ENCODE measurements around the gene CRYBG3.

CRYBG3 gene

GRCh38 chr3:97914388-97914787, 92.6 kb downstream of the CRYBG3 start:
- H2AK5ac ChIP-seq (ENCODE audit: low read length): no peak overlapping the region
- H4K8ac ChIP-seq (ENCODE audit: low read depth, low read length): no peak overlapping the region
- H3K56ac ChIP-seq (ENCODE audit: low read length): no peak overlapping the region
- H2BK15ac ChIP-seq (replicated peaks; ENCODE audit: low read depth): no peak overlapping the region
- no peak overlapping the region for H3K18ac ChIP-seq (ENCODE audit: low read length)
- WGBS (ENCODE audit: extremely low coverage, insufficient coverage, low lambda C conversion rate): no CpG with 5 or more reads among the region's 2 CpGs
- no peak overlapping the region for H3K27ac ChIP-seq (ENCODE audit: low read depth, low read length)
- no peaks in the 10 kb centered on the region for H3K36me3 ChIP-seq (ENCODE audit: control insufficient read depth, insufficient read depth, low read length)
- no peaks in the 10 kb centered on the region for H3K4me1 ChIP-seq (ENCODE audit: control insufficient read depth, low read depth, low read length)
- DNase-seq: peak; percentile 11
- H3K79me1 ChIP-seq (ENCODE audit: low read length): no peaks in the 10 kb centered on the region
- no peak overlapping the region for H3K9ac ChIP-seq (ENCODE audit: low read length)
- no peak overlapping the region for H3K4ac ChIP-seq (ENCODE audit: low read depth, low read length)
- H3K27me3 ChIP-seq (ENCODE audit: insufficient read depth, low read length, poor library complexity): no peaks in the 10 kb centered on the region
- H3K4me2 ChIP-seq (ENCODE audit: low read length): no peak overlapping the region
- H2BK120ac ChIP-seq (ENCODE audit: low read depth, low read length): no peak overlapping the region
- H3K23ac ChIP-seq (ENCODE audit: low read length): no peak overlapping the region
- no peaks in the 10 kb centered on the region for H3K79me2 ChIP-seq (ENCODE audit: control insufficient read depth, insufficient read depth, low read length)
- H3K4me3 ChIP-seq (ENCODE audit: low read length): no peak overlapping the region
- no peak overlapping the region for H2BK5ac ChIP-seq (ENCODE audit: low read length)
- no peak overlapping the region for H4K5ac ChIP-seq (ENCODE audit: low read length)

DNA sequence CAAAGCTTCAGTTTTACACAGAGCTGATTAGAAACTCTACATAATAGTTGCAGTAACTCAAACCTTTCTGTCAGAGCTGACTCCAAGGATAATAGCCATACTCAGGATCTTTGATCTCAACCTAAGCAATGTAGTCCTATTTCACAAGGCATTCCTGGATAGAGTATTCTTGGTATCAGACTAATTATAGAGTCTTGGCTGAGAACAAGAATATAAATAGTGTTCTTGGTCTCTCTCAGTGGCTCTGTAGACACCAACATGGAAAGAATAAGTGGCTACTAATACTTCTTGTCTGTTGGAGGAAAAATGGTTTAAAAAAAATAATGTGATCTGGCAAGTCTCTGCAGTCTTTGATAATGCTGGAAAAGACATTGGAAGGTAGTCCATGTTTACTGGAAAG, 94.8 kb downstream of the CRYBG3 start:
- H3K79me1 ChIP-seq (ENCODE audit: low read length): no peaks in the 10 kb centered on the region
- no peak overlapping the region for H2BK15ac ChIP-seq (replicated peaks; ENCODE audit: low read depth)
- H2AK5ac ChIP-seq (ENCODE audit: low read length): no peak overlapping the region
- H3K23ac ChIP-seq (ENCODE audit: low read length): no peak overlapping the region
- H3K4me1 ChIP-seq (ENCODE audit: control insufficient read depth, low read depth, low read length): no peaks in the 10 kb centered on the region
- no peaks in the 10 kb centered on the region for H3K27me3 ChIP-seq (ENCODE audit: insufficient read depth, low read length, poor library complexity)
- no peak overlapping the region for H2BK5ac ChIP-seq (ENCODE audit: low read length)
- H3K36me3 ChIP-seq (ENCODE audit: control insufficient read depth, insufficient read depth, low read length): no peaks in the 10 kb centered on the region
- H3K18ac ChIP-seq (ENCODE audit: low read length): no peak overlapping the region
- no peak overlapping the region for H4K5ac ChIP-seq (ENCODE audit: low read length)
- no peak overlapping the region for H3K4me2 ChIP-seq (ENCODE audit: low read length)
- H3K4ac ChIP-seq (ENCODE audit: low read depth, low read length): no peak overlapping the region
- no peak overlapping the region for H3K56ac ChIP-seq (ENCODE audit: low read length)
- H4K8ac ChIP-seq (ENCODE audit: low read depth, low read length): no peak overlapping the region
- H3K9ac ChIP-seq (ENCODE audit: low read length): no peak overlapping the region
- no peak overlapping the region for H3K4me3 ChIP-seq (ENCODE audit: low read length)
- H3K79me2 ChIP-seq (ENCODE audit: control insufficient read depth, insufficient read depth, low read length): no peaks in the 10 kb centered on the region
- H2BK120ac ChIP-seq (ENCODE audit: low read depth, low read length): no peak overlapping the region
- no peak for DNase-seq
- H3K27ac ChIP-seq (ENCODE audit: low read depth, low read length): no peak overlapping the region

DNA sequence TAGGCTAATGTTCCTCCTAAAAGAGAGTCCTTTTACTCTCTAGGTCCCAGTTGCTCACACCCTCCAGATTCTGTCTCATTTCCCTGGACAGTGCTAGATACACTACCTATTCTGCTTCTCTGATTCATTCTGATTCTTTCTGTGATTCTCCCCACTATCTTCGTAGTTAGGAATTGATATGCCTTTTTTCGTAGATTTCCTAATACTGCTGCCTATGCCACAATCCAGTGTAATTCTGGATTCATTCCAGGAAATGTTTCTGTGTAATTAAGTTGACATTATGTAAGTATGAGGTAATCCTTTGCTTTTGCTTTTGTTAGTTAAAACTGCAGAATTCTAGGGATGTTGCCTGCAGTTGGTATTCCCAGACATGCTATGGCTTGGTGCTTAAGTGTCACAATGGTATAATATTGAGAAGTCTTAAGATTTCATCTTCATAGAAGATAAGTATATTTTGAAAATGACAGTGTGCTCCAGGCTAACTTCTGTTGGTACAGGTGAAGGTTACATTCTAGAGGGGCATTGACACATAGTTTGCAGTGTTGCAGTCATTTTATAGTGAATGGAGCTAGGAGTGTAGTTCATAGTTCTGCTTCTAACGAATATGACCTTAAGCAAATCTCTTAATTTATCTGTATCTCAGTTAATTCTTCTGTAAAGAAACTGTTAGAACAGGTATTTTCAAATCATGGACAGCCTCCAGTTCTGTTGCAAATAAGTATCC, 96.2 kb downstream of the CRYBG3 start:
- Histone ChIP-seq H3K23ac (ENCODE audit: low read length) (no peak overlapping the region), H3K27me3 (ENCODE audit: insufficient read depth, low read length, poor library complexity) (no peaks in the 10 kb centered on the region), H3K27ac (ENCODE audit: low read depth, low read length) (no peak overlapping the region), H2AK5ac (ENCODE audit: low read length) (no peak overlapping the region), H3K79me1 (ENCODE audit: low read length) (no peaks in the 10 kb centered on the region), H2BK5ac (ENCODE audit: low read length) (no peak overlapping the region), H2BK15ac (replicated peaks; ENCODE audit: low read depth) (no peak overlapping the region), H3K56ac (ENCODE audit: low read length) (no peak overlapping the region), H3K4me3 (ENCODE audit: low read length) (no peak overlapping the region), H3K18ac (ENCODE audit: low read length) (no peak overlapping the region), H2BK120ac (ENCODE audit: low read depth, low read length) (no peak overlapping the region), H4K5ac (ENCODE audit: low read length) (no peak overlapping the region), H3K4me1 (ENCODE audit: control insufficient read depth, low read depth, low read length) (no peaks in the 10 kb centered on the region), H3K9ac (ENCODE audit: low read length) (no peak overlapping the region), H3K36me3 (ENCODE audit: control insufficient read depth, insufficient read depth, low read length) (no peaks in the 10 kb centered on the region), H4K8ac (ENCODE audit: low read depth, low read length) (no peak overlapping the region), H3K79me2 (ENCODE audit: control insufficient read depth, insufficient read depth, low read length) (no peaks in the 10 kb centered on the region), H3K4ac (ENCODE audit: low read depth, low read length) (no peak overlapping the region), H3K4me2 (ENCODE audit: low read length) (no peak overlapping the region)
- WGBS (ENCODE audit: extremely low coverage, insufficient coverage, low lambda C conversion rate): no CpG with 5 or more reads among the region's 3 CpGs
- no peak for DNase-seq

DNA sequence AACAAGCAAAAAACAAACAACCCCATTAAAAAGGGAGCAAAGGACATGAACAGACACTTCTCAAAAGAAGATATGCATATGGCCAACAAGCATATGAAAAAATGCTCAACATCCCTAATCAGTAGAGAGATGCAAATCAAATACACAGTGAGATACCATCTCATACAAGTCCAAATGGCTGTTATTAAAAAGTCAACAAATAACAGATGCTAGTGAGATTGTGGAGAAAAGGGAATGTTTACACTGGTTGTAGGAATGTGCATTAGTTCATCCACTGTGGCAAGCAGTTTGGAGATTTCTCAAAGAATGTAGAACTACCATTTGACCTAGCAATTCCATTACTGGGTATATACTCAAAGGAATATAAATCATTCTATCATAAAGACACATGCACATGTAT, 105.9 kb downstream of the CRYBG3 start:
- Histone ChIP-seq H3K36me3 (ENCODE audit: control insufficient read depth, insufficient read depth, low read length) (no peaks in the 10 kb centered on the region), H2BK15ac (replicated peaks; ENCODE audit: low read depth) (no peak overlapping the region)

DNA sequence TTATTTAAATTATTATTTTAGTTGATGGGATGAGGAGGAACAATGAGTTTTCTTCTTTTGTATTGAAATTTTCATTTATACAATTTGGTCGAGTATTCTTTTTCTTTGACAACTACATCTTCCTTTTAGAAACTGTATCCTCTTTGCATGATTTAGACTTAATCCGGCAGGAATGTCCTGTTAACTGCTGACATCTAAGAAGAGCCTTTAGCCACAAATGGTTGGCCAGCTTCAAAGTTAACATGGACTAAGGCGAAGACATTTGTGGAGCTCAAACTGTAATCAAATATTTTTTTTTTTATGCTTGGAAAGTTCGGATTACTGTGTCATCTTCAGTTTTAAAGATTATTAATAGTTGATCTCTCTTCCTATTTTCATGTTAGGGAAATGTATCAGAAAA, 107.2 kb downstream of the CRYBG3 start:
- no peaks in the 10 kb centered on the region for H3K27me3 ChIP-seq (ENCODE audit: insufficient read depth, low read length, poor library complexity)
- H3K4me1 ChIP-seq (ENCODE audit: control insufficient read depth, low read depth, low read length): no peaks in the 10 kb centered on the region
- H3K79me1 ChIP-seq (ENCODE audit: low read length): no peaks in the 10 kb centered on the region
- DNase-seq: no peak
- no peak overlapping the region for H2BK120ac ChIP-seq (ENCODE audit: low read depth, low read length)
- H3K56ac ChIP-seq (ENCODE audit: low read length): no peak overlapping the region
- WGBS (ENCODE audit: extremely low coverage, insufficient coverage, low lambda C conversion rate): no CpG with 5 or more reads among the region's 4 CpGs
- no peak overlapping the region for H3K4me3 ChIP-seq (ENCODE audit: low read length)
- no peaks in the 10 kb centered on the region for H3K36me3 ChIP-seq (ENCODE audit: control insufficient read depth, insufficient read depth, low read length)
- H3K27ac ChIP-seq (ENCODE audit: low read depth, low read length): no peak overlapping the region
- H3K23ac ChIP-seq (ENCODE audit: low read length): no peak overlapping the region
- H3K4me2 ChIP-seq (ENCODE audit: low read length): no peak overlapping the region
- no peak overlapping the region for H3K4ac ChIP-seq (ENCODE audit: low read depth, low read length)
- H2AK5ac ChIP-seq (ENCODE audit: low read length): no peak overlapping the region
- no peak overlapping the region for H3K9ac ChIP-seq (ENCODE audit: low read length)
- no peak overlapping the region for H2BK5ac ChIP-seq (ENCODE audit: low read length)
- H4K5ac ChIP-seq (ENCODE audit: low read length): no peak overlapping the region
- no peak overlapping the region for H4K8ac ChIP-seq (ENCODE audit: low read depth, low read length)
- H3K79me2 ChIP-seq (ENCODE audit: control insufficient read depth, insufficient read depth, low read length): no peaks in the 10 kb centered on the region
- no peak overlapping the region for H3K18ac ChIP-seq (ENCODE audit: low read length)
- H2BK15ac ChIP-seq (replicated peaks; ENCODE audit: low read depth): no peak overlapping the region

More for the DNA sequence above, 105.9 kb downstream of the CRYBG3 start:
- H2BK5ac ChIP-seq (ENCODE audit: low read length): no peak overlapping the region
- no peak for DNase-seq
- no peak overlapping the region for H2BK120ac ChIP-seq (ENCODE audit: low read depth, low read length)
- no peak overlapping the region for H3K27ac ChIP-seq (ENCODE audit: low read depth, low read length)
- H3K27me3 ChIP-seq (ENCODE audit: insufficient read depth, low read length, poor library complexity): no peaks in the 10 kb centered on the region
- H3K56ac ChIP-seq (ENCODE audit: low read length): no peak overlapping the region
- H3K18ac ChIP-seq (ENCODE audit: low read length): no peak overlapping the region
- no peak overlapping the region for H4K8ac ChIP-seq (ENCODE audit: low read depth, low read length)
- no peaks in the 10 kb centered on the region for H3K79me2 ChIP-seq (ENCODE audit: control insufficient read depth, insufficient read depth, low read length)
- H3K79me1 ChIP-seq (ENCODE audit: low read length): no peaks in the 10 kb centered on the region
- no peaks in the 10 kb centered on the region for H3K4me1 ChIP-seq (ENCODE audit: control insufficient read depth, low read depth, low read length)
- no peak overlapping the region for H3K4me3 ChIP-seq (ENCODE audit: low read length)
- H2AK5ac ChIP-seq (ENCODE audit: low read length): no peak overlapping the region
- H3K4me2 ChIP-seq (ENCODE audit: low read length): no peak overlapping the region
- no peak overlapping the region for H3K23ac ChIP-seq (ENCODE audit: low read length)
- H3K4ac ChIP-seq (ENCODE audit: low read depth, low read length): no peak overlapping the region
- H4K5ac ChIP-seq (ENCODE audit: low read length): no peak overlapping the region
- no peak overlapping the region for H3K9ac ChIP-seq (ENCODE audit: low read length)

DNA sequence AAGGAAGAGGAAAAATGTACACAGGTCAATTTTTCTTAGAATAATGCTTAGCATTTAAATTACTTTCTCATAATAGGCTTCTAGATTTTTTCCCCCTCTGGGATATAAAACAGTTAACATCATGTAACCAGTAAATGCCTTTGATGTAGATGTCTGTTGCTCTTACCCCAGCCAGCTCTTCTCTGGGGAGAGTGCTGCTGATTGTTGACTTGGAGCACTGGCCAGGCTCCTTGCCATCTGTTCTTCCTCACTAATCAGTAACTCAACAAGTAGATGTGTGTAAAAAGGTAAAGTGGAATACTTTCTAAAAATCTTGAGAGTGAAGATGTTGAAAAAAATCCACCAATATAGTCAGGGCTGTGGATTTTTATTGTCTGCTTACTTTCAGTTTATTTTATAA, 108.2 kb downstream of the CRYBG3 start:
- no peak overlapping the region for H3K4me2 ChIP-seq (ENCODE audit: low read length)
- no peak overlapping the region for H2BK15ac ChIP-seq (replicated peaks; ENCODE audit: low read depth)
- H3K4me3 ChIP-seq (ENCODE audit: low read length): no peak overlapping the region
- no peak overlapping the region for H2BK5ac ChIP-seq (ENCODE audit: low read length)
- H4K5ac ChIP-seq (ENCODE audit: low read length): no peak overlapping the region
- no peak overlapping the region for H3K56ac ChIP-seq (ENCODE audit: low read length)
- H3K4ac ChIP-seq (ENCODE audit: low read depth, low read length): no peak overlapping the region
- H3K27me3 ChIP-seq (ENCODE audit: insufficient read depth, low read length, poor library complexity): no peaks in the 10 kb centered on the region
- H2BK120ac ChIP-seq (ENCODE audit: low read depth, low read length): no peak overlapping the region
- no peak overlapping the region for H3K27ac ChIP-seq (ENCODE audit: low read depth, low read length)
- H3K79me2 ChIP-seq (ENCODE audit: control insufficient read depth, insufficient read depth, low read length): no peaks in the 10 kb centered on the region
- DNase-seq: no peak
- H3K18ac ChIP-seq (ENCODE audit: low read length): no peak overlapping the region
- no peak overlapping the region for H2AK5ac ChIP-seq (ENCODE audit: low read length)
- no peak overlapping the region for H3K9ac ChIP-seq (ENCODE audit: low read length)
- no peak overlapping the region for H3K23ac ChIP-seq (ENCODE audit: low read length)
- H3K79me1 ChIP-seq (ENCODE audit: low read length): no peaks in the 10 kb centered on the region
- no peaks in the 10 kb centered on the region for H3K36me3 ChIP-seq (ENCODE audit: control insufficient read depth, insufficient read depth, low read length)
- H4K8ac ChIP-seq (ENCODE audit: low read depth, low read length): no peak overlapping the region
- H3K4me1 ChIP-seq (ENCODE audit: control insufficient read depth, low read depth, low read length): no peaks in the 10 kb centered on the region

All from mesendoderm (in vitro differentiated cells).